Glomerular endothelial cell (primary cell): ENCODE results near the gene PPM1F. TPM values are rescaled to one million over a fixed set of nuclear protein-coding genes. Genes with fewer than 3 reads are reported as not detected.
A peak's percentile ranks its signal among the peaks of the same experiment; 100 is the strongest.
"Not testable (repeated sequence)": the region's sequence is repeated elsewhere in the genome, so short reads cannot be mapped to it uniquely, and the experiment has no call there.

Experiments used
- DNase-seq: peaks from one replicate; pipeline ENCODE4 v3.0.0-alpha.2; 2011; ENCODE audit warnings: low read depth, low spot score; ENCODE audit errors: extremely low read depth
- total RNA-seq: library from RNA; depleted of rRNA; stranded (reverse); fragments of >200 nt; gene quantifications from 2 replicates; pipeline ENCODE4 v1.2.3, GENCODE V29; 2015

PPM1F gene
- total RNA-seq, 1 donor from 2014 or later, result 208 TPM

- DNase-seq, result peak; percentile 95
Measured at GRCh38 chr22:21942407-21943343, 10.0 kb downstream of the PPM1F start.

- DNase-seq, result no peak
Measured at GRCh38 chr22:21941921-21942320, 10.7 kb downstream of the PPM1F start.

GRCh38 chr22:21940521-21940920 is 12.1 kb downstream of the PPM1F start:
- DNase-seq, result no peak

- not testable (repeated sequence) for DNase-seq
Measured at GRCh38 chr22:21939935-21940334, 12.7 kb downstream of the PPM1F start.

GRCh38 chr22:21939461-21939913 is 13.2 kb downstream of the PPM1F start:
- no peak for DNase-seq

GRCh38 chr22:21938906-21939305 is 13.7 kb downstream of the PPM1F start:
- DNase-seq, result no peak

- no peak for DNase-seq
Measured at GRCh38 chr22:21938071-21938822, 14.4 kb downstream of the PPM1F start.

- DNase-seq, result no peak
Measured at GRCh38 chr22:21937821-21938070, 14.9 kb downstream of the PPM1F start.

- no peak for DNase-seq
Measured at GRCh38 chr22:21937041-21937820, 15.4 kb downstream of the PPM1F start.

GRCh38 chr22:21936151-21936775 is 16.4 kb downstream of the PPM1F start:
- DNase-seq, result no peak

GRCh38 chr22:21933910-21934309 is 18.7 kb downstream of the PPM1F start:
- no peak for DNase-seq

GRCh38 chr22:21933413-21933812 is 19.2 kb downstream of the PPM1F start:
- no peak for DNase-seq

- DNase-seq, result no peak
Measured at GRCh38 chr22:21932347-21932746, 20.3 kb downstream of the PPM1F start.

- DNase-seq, result no peak
Measured at GRCh38 chr22:21931056-21931455, 21.6 kb downstream of the PPM1F start.

- DNase-seq, result no peak
Measured at GRCh38 chr22:21929253-21929652, 23.4 kb downstream of the PPM1F start.

- DNase-seq, result no peak
Measured at GRCh38 chr22:21928048-21928447, 24.6 kb downstream of the PPM1F start.

- no peak for DNase-seq
Measured at GRCh38 chr22:21927174-21927823, 25.3 kb downstream of the PPM1F start.

- no peak for DNase-seq
Measured at GRCh38 chr22:21926728-21927127, 25.9 kb downstream of the PPM1F start.

GRCh38 chr22:21923163-21923561 is 29.5 kb downstream of the PPM1F start:
- DNase-seq, result no peak
